ENCODE results near the gene ZNF202.

- TF ChIP-seq POLR2A (IDR thresholded peaks at IDR 0.05) = no peak
- TF ChIP-seq, protein P1, sequence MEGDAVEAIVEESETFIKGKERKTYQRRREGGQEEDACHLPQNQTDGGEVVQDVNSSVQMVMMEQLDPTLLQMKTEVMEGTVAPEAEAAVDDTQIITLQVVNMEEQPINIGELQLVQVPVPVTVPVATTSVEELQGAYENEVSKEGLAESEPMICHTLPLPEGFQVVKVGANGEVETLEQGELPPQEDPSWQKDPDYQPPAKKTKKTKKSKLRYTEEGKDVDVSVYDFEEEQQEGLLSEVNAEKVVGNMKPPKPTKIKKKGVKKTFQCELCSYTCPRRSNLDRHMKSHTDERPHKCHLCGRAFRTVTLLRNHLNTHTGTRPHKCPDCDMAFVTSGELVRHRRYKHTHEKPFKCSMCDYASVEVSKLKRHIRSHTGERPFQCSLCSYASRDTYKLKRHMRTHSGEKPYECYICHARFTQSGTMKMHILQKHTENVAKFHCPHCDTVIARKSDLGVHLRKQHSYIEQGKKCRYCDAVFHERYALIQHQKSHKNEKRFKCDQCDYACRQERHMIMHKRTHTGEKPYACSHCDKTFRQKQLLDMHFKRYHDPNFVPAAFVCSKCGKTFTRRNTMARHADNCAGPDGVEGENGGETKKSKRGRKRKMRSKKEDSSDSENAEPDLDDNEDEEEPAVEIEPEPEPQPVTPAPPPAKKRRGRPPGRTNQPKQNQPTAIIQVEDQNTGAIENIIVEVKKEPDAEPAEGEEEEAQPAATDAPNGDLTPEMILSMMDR (IDR thresholded peaks at IDR 0.05) = no peak
Measured at GRCh38 chr11:123719452-123719851, 22.0 kb downstream of the ZNF202 start.

Data from testis (tissue), 2 donors.